T-cell (primary cell): Measurements from ENCODE around the gene LRRC10B. TPM values are rescaled to one million over a fixed set of nuclear protein-coding genes. Genes with fewer than 3 reads are reported as not detected.
A peak's percentile ranks its signal among the peaks of the same experiment; 100 is the strongest.

ENCODE experiments used
- ATAC-seq, 4 experiments: fragments of 200-7000 bp in 3 of 4; fragments of 150-1000 bp in 1 of 4; cut with Tn5 transposase; replicated peaks in 1 of 4; 1 replicate in 3 of 4; 2 replicates in 1 of 4; pipeline ENCODE4 v1.10.0; 2021; ENCODE audit warnings: moderate library complexity in 3 of 4, mild to moderate bottlenecking in 2 of 4, moderate number of reproducible peaks in 1 of 4
- CTCF ChIA-PET, 2 donors: fragments of 300-600 bp; sonication (Branson Sonifier 250); formaldehyde crosslinking; loops; one replicate each; lab custom pipeline; 2022; ENCODE audit warnings: antibody characterized with exemption in 2 of 2; lab: Charles Lee
- POLR2A ChIA-PET, 2 donors: fragments of 300-600 bp; sonication (Branson Sonifier 250); formaldehyde crosslinking; loops; one replicate each; lab custom pipeline; 2022; ENCODE audit warnings: antibody characterized with exemption in 2 of 2; lab: Charles Lee
- DNase-seq, 35 experiments: peaks; one replicate each; pipeline versions ENCODE4 v3.0.0 to v3.0.0-alpha.2; 2013 to 2023
- H3K27ac ChIP-seq: one replicate; pipeline ENCODE4 v1.5.1; 2013; ENCODE audit warnings: low read length
- H3K27me3 ChIP-seq, 2 experiments: replicated peaks in 1 of 2; 1 replicate in 1 of 2; 2 replicates in 1 of 2; pipeline versions ENCODE4 v1.6.1 to v1.7.0; 2013; ENCODE audit warnings: low read length in 1 of 2, mixed read lengths in 1 of 2; ENCODE audit not compliant: control insufficient read depth in 2 of 2, insufficient read depth in 2 of 2; ENCODE audit errors: extremely low read depth in 1 of 2
- H3K36me3 ChIP-seq, 2 donors: 1 replicate in 1 of 2; 2 replicates in 1 of 2; pipeline versions ENCODE4 v1.6.1 to v1.7.0; 2013; ENCODE audit warnings: low read length in 1 of 2; ENCODE audit not compliant: control insufficient read depth in 2 of 2, insufficient read depth in 1 of 2; ENCODE audit errors: extremely low read depth in 1 of 2
- H3K4me1 ChIP-seq, 2 experiments: 1 replicate in 1 of 2; 2 replicates in 1 of 2; pipeline versions ENCODE4 v1.6.1 to v1.7.0; 2013; ENCODE audit warnings: low read length in 2 of 2, mixed read lengths in 1 of 2; ENCODE audit not compliant: insufficient read depth in 2 of 2, control insufficient read depth in 1 of 2; ENCODE audit errors: extremely low read depth in 1 of 2
- H3K4me3 ChIP-seq, 2 donors: 1 replicate in 1 of 2; 2 replicates in 1 of 2; pipeline versions ENCODE4 v1.5.1 to v1.7.0; 2013; ENCODE audit warnings: mild to moderate bottlenecking in 2 of 2, low read length in 1 of 2, moderate library complexity in 1 of 2; ENCODE audit not compliant: control insufficient read depth in 1 of 2; ENCODE audit errors: extremely low read depth in 1 of 2
- H3K9me3 ChIP-seq: 2 replicates; pipeline ENCODE4 v1.7.0; 2013
- H3K27ac Mint-ChIP-seq, 2 donors: one replicate each; pipeline ENCODE4 v1.8.0; 2020 to 2021; ENCODE audit warnings: mild to moderate bottlenecking in 2 of 2, mixed read lengths in 2 of 2
- H3K27me3 Mint-ChIP-seq, 2 donors: one replicate each; pipeline ENCODE4 v1.8.0; 2021 to 2022; ENCODE audit warnings: mixed read lengths in 2 of 2
- H3K36me3 Mint-ChIP-seq: one replicate; pipeline ENCODE4 v1.8.0; 2021; ENCODE audit warnings: mixed read lengths
- H3K4me1 Mint-ChIP-seq, 3 donors: one replicate each; pipeline ENCODE4 v1.8.0; 2020 to 2022; ENCODE audit warnings: mixed read lengths in 3 of 3, mild to moderate bottlenecking in 1 of 3
- H3K4me3 Mint-ChIP-seq, 3 donors: one replicate each; pipeline ENCODE4 v1.8.0; 2020 to 2022; ENCODE audit warnings: mild to moderate bottlenecking in 3 of 3, mixed read lengths in 3 of 3, moderate library complexity in 3 of 3
- H3K9me3 Mint-ChIP-seq, 3 donors: one replicate each; pipeline ENCODE4 v1.8.0; 2020 to 2022; ENCODE audit warnings: mixed read lengths in 3 of 3
- WGBS: methylation state at CpG from one replicate; pipeline ENCODE4 v1.1.5; 2013; ENCODE audit warnings: missing lambda C conversion rate; ENCODE audit not compliant: insufficient coverage; 5-methylcytosine and 5-hydroxymethylcytosine counted together
- total RNA-seq, 35 experiments: library from RNA in 6 of 35; stranded (reverse) in 6 of 35; fragments of 120-200 nt in 1 of 35; gene quantifications; one replicate each; pipeline versions ENCODE4 v1.2.1 to v1.2.4 and lab custom pipeline; 2013 to 2026

LRRC10B gene
- total RNA-seq, 5 donors from 2014 or later (not counting 1 experiment from before 2014, with no cell fraction given), result 0.21 TPM; not detected in 4

DNA sequence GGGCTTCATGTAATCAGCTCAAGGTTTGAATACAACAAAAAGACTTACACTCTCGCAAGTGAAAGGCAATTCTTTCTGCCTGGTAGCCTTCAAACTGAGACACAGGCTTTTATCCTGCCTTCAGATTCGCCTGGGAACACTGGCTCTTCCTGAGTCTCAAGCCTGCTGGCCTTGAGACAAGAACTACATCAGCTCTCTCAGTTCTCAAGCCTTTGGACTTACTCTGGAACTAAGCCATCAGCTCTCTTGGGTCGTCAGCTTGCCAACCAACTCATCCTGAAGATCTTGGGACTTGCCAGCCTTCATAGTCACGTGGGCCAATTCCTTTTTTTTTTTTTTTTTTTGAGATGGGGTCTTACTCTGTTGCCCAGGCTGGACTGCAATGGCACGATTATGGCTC, 35.7 kb upstream of the LRRC10B start:
- ChIA-PET POLR2A (interaction anchor here in 1 of 2 donors (0.7 kb wide), 1 partner anchor 76 kb away, joined by 10 read pairs; no protein-coding TSS in a partner anchor), CTCF (no interaction called here)
- H3K27me3 ChIP-seq, result peaks cover 0 to 4% of the 10 kb centered on the region in 2 experiments
- H3K4me3 ChIP-seq, result no peak overlapping the region
- H3K9me3 Mint-ChIP-seq, result no peaks in the 10 kb centered on the region
- H3K4me1 ChIP-seq, result peaks cover 0 to 5% of the 10 kb centered on the region in 2 experiments
- no peak overlapping the region for H3K4me3 Mint-ChIP-seq
- no peak for ATAC-seq
- H3K27ac Mint-ChIP-seq, result peak overlapping the region in 1 of 2 donors; percentile 44
- no peaks in the 10 kb centered on the region for H3K9me3 ChIP-seq
- peaks cover 38% of the 10 kb centered on the region for H3K36me3 Mint-ChIP-seq
- WGBS, result 100% methylated on average over 2 of the region's 5 CpGs
- H3K27ac ChIP-seq, result no peak overlapping the region
- DNase-seq, result no peak
- peaks cover 3 to 23% of the 10 kb centered on the region in 2 donors for H3K36me3 ChIP-seq
- no peaks in the 10 kb centered on the region for H3K27me3 Mint-ChIP-seq
- peaks cover 1 to 2% (median 2%) of the 10 kb centered on the region in 3 donors for H3K4me1 Mint-ChIP-seq

DNA sequence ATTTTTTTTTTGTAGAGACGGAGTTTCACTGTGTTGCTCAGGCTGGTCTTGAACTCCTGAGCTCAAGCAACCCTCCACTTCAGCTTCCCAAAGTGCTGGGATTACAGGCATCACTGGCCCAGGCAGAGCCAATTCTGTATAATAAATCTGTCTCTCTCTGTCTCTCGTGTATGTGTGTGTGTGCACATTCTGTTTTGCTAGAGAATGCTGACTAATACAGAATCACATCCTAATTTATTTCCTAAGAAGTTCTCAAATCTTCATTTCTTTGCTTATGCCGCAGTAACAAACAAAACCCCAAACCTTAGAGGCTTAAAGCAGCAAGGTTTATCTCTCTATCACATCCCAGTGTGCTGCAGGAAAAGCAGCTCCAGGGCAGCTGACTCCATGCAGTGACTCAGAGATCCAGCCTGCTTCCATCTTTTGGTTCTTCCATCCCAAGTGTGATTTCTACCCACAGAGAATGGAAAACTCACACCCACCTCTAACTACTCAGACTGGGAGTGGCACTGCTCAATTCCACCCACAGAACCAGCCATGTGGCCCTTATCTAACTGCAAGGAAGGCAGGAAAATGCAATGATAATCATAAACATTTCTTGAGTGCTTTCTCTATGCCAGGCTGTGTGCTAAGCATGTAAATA, 35.1 kb upstream of the LRRC10B start:
- Mint-ChIP-seq H3K27me3 (no peaks in the 10 kb centered on the region), H3K9me3 (no peaks in the 10 kb centered on the region), H3K4me3 (no peak overlapping the region), H3K4me1 (peaks cover 5 to 7% (median 7%) of the 10 kb centered on the region in 3 donors), H3K36me3 (peaks cover 32% of the 10 kb centered on the region), H3K27ac (no peak overlapping the region)
- peaks cover 3 to 18% of the 10 kb centered on the region in 2 donors for H3K36me3 ChIP-seq
- H3K4me3 ChIP-seq, result no peak overlapping the region
- no peaks in the 10 kb centered on the region for H3K9me3 ChIP-seq
- no peak overlapping the region for H3K27ac ChIP-seq
- ATAC-seq (no peak), DNase-seq (no peak)
- peaks cover 0 to 11% of the 10 kb centered on the region in 2 experiments for H3K27me3 ChIP-seq
- 92% methylated on average over 2 of the region's 3 CpGs for WGBS
- CTCF ChIA-PET, result no interaction called here
- H3K4me1 ChIP-seq, result peaks cover 0 to 9% of the 10 kb centered on the region in 2 experiments
- POLR2A ChIA-PET, result no interaction called here

- DNase-seq (no peak), ATAC-seq (no peak)
- Histone ChIP-seq H3K4me3 (no peak overlapping the region), H3K9me3 (no peaks in the 10 kb centered on the region), H3K27me3 (peaks cover 0 to 16% of the 10 kb centered on the region in 2 experiments), H3K4me1 (peaks cover 0 to 9% of the 10 kb centered on the region in 2 experiments), H3K27ac (no peak overlapping the region), H3K36me3 (peaks cover 3 to 16% of the 10 kb centered on the region in 2 donors)
- no peak overlapping the region for H3K4me3 Mint-ChIP-seq
- H3K9me3 Mint-ChIP-seq, result no peaks in the 10 kb centered on the region
- H3K36me3 Mint-ChIP-seq, result peaks cover 28% of the 10 kb centered on the region
- CTCF ChIA-PET, result no interaction called here
- WGBS, result 88% methylated on average over 3 of the region's 6 CpGs
- H3K27me3 Mint-ChIP-seq, result no peaks in the 10 kb centered on the region
- POLR2A ChIA-PET, result no interaction called here
- peaks cover 5 to 7% (median 7%) of the 10 kb centered on the region in 3 donors for H3K4me1 Mint-ChIP-seq
- no peak overlapping the region for H3K27ac Mint-ChIP-seq
These were observed 34.4 kb upstream of the LRRC10B start for GRCh38 chr11:61474013-61474643.

DNA sequence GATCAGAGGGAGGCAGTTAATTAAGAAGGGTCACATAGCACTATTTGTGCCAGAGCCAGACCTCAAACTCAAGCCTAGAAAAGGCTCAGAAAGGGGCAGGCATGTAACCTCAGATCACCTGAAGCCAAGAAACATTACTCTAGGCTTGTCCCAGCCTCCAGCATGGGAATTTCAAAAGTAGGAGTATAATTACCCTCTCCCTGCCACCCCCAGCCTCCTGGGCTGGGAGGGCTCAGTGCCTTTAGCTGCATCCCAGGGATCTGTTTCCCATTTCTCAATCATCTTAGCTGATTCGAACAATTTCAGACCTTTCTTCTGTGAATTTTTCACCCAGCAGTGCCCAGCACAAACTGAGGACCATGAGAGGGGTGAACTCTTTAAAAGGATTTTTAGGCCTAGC, 33.1 kb upstream of the LRRC10B start:
- no CpG with 5 or more reads among the region's 1 CpG for WGBS
- H3K4me3 ChIP-seq, result no peak overlapping the region
- Mint-ChIP-seq H3K27me3 (no peaks in the 10 kb centered on the region), H3K9me3 (no peaks in the 10 kb centered on the region), H3K36me3 (peaks cover 22% of the 10 kb centered on the region), H3K4me1 (peaks cover 6 to 10% (median 7%) of the 10 kb centered on the region in 3 donors), H3K27ac (no peak overlapping the region), H3K4me3 (no peak overlapping the region)
- H3K27me3 ChIP-seq, result peaks cover 0 to 16% of the 10 kb centered on the region in 2 experiments
- H3K36me3 ChIP-seq, result peaks cover 3 to 12% of the 10 kb centered on the region in 2 donors
- DNase-seq (no peak), ATAC-seq (no peak)
- H3K27ac ChIP-seq, result no peak overlapping the region
- ChIA-PET POLR2A (no interaction called here), CTCF (interaction anchor here (0.8 to 1.1 kb wide), 4 partner anchors 42 to 258 kb away, joined by 3 read pairs; no protein-coding TSS in a partner anchor)
- H3K9me3 ChIP-seq, result no peaks in the 10 kb centered on the region
- H3K4me1 ChIP-seq, result peaks cover 0 to 9% of the 10 kb centered on the region in 2 experiments

DNA sequence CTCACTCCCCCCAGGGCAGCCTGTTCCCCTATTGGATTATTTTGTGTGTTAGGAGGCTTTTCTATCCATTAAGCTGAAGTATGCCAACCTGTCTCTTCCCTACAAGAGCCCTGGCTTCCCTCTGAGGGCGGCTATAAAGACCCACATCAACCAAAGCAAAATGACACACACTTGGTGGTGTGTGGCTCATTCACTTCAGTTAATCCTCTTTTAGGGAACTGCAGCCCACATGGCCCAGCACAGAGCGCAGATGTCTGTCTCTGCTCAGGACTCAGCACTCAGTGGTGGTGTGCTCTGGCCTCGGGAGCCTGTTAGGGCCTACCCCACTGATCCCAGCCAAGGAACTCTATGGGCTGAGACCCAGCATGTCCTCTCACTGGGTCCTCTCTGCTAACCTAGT, 32.2 kb upstream of the LRRC10B start:
- H3K27ac ChIP-seq, result no peak overlapping the region
- CTCF ChIA-PET, result interaction anchor here (0.7 to 1.1 kb wide), 3 partner anchors 41 to 573 kb away, joined by 3 to 7 read pairs (median 3); no protein-coding TSS in a partner anchor
- H3K36me3 ChIP-seq, result peaks cover 0 to 4% of the 10 kb centered on the region in 2 donors
- POLR2A ChIA-PET, result no interaction called here
- H3K4me1 ChIP-seq, result peaks cover 0 to 9% of the 10 kb centered on the region in 2 experiments
- WGBS, result 100% methylated on average over 2 of the region's 3 CpGs
- H3K4me3 Mint-ChIP-seq, result no peak overlapping the region
- ATAC-seq (no peak), DNase-seq (no peak)
- peaks cover 15% of the 10 kb centered on the region for H3K36me3 Mint-ChIP-seq
- no peak overlapping the region for H3K4me3 ChIP-seq
- H3K27me3 ChIP-seq, result peaks cover 0 to 16% of the 10 kb centered on the region in 2 experiments
- H3K27ac Mint-ChIP-seq, result no peak overlapping the region
- no peaks in the 10 kb centered on the region for H3K27me3 Mint-ChIP-seq
- no peaks in the 10 kb centered on the region for H3K9me3 ChIP-seq
- H3K4me1 Mint-ChIP-seq, result peaks cover 7 to 14% (median 8%) of the 10 kb centered on the region in 3 donors
- H3K9me3 Mint-ChIP-seq, result no peaks in the 10 kb centered on the region

DNA sequence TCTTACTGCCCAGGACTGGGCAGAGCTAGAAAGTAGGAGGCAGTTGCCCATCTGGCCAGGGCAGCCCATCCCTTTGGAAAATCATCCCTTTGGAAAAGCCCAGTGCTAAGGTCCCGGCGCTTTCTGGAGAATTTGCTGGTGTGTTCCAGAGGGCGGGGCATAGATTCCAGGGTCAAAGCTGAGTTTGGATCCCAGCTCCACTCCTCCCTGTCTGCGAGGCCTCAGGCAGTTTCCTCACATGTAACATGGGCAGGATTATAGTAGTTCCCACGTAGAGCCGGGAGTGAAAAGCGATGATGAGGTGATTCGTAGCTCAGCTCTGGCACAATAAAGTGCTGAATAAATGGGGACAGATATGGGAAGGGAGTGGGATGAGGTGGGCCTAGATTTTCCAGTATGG, 31.4 kb upstream of the LRRC10B start:
- H3K4me1 ChIP-seq, result peaks cover 0 to 9% of the 10 kb centered on the region in 2 experiments
- Mint-ChIP-seq H3K9me3 (no peaks in the 10 kb centered on the region), H3K4me3 (no peak overlapping the region), H3K27ac (no peak overlapping the region), H3K27me3 (no peaks in the 10 kb centered on the region), H3K4me1 (peaks cover 7 to 14% (median 8%) of the 10 kb centered on the region in 3 donors), H3K36me3 (peaks cover 15% of the 10 kb centered on the region)
- H3K4me3 ChIP-seq, result no peak overlapping the region
- H3K27me3 ChIP-seq, result peaks cover 0 to 23% of the 10 kb centered on the region in 2 experiments
- H3K9me3 ChIP-seq, result no peaks in the 10 kb centered on the region
- 88% methylated on average over 7 of the region's 8 CpGs for WGBS
- no peak for ATAC-seq
- ChIA-PET CTCF (interaction anchor here in 1 of 2 donors (0.6 to 0.7 kb wide), 2 partner anchors 40 to 574 kb away, joined by 3 to 7 read pairs; no protein-coding TSS in a partner anchor), POLR2A (no interaction called here)
- DNase-seq, result no peak
- H3K27ac ChIP-seq, result no peak overlapping the region
- H3K36me3 ChIP-seq, result peaks cover 0 to 4% of the 10 kb centered on the region in 2 donors
